ENCODE data around the gene GDF15.

GDF15 gene

DNA sequence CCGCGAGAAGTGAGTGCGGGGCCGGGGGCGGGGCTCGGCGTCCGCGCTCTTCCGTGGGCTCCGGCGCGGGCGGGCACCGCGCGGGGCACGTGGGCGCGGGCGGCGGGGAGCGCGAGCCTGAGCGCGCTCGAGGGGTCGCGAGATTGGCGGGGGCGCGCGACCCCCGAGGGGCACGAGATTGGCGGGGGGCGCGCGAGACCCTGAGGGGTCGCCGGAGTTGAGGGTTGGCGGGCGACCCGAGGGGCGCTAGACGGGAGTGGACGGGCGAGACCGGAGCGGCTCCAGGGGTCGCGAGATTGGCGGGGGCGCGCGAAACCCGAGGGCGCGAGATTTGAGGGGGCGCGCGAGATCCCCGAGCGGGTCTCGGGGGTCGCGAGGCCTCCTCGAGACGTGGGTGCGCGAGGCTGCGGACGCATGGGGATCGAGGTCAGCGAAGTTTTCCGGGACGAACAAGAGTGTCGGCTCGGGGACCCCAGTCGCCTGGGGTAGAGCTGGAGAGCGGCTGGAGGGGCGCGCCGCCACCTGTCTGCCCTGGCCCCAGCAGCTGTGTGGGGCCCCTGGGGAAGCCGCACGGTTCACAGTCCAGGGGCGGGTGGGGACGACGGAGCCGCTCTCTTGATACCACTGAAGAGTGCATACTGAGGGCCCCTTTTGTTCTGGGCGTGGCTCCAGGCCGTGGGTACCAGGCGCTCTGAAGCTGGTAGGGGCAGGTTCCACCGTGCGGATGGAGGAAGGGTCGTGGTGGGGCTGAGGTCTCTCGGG lies 33.9 kb downstream of the GDF15 start:
- peak; percentile 45 for DNase-seq

DNA sequence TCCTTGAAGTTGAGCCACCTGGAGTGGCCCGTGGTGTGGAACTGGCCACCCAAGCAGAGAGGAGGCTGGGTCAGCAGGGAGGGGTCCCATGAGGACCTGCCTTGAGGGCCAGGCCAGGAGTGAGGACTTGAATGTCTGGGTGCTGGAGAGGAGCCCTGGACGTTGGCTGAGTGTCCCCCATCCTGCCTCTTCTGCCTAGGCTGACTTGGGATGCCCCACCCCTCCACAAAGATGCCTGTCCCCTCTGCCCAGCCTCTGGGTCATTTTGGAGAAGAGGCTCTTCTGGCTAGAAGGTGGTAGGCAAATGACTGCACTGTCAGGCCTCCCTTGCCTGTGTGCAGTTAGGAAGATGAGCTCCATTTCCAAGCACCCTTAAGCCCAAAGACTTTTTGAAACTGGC lies 35.0 kb downstream of the GDF15 start:
- no peak for DNase-seq

DNA sequence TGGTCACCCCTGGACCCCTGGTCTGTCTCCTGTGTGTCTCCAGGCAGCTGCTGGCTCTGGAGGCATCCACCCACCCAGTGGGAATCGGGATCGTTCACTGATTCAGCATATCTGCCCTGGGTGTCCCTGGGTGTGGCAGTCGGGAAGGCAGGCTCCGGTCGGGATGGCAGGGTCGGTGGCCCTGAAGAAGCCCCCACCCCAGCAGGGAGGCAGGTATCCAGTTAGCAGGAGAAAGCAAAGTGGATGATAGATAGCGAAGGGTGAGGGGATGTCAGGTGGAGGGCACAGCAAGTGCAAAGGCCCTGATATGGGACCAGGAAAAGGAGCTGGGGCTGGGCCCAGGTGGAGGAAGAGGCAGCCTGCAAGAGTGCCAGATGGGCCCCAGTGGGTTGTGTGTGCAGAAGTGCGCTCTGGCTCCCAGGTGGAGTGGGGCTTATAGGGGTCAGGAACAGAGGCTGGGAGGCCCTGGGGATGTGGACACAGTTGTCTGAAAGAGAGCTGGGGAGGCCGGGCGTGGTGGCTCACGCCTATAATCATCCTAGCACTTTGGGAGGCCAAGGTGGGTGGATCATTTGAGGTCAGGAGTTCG lies 35.5 kb downstream of the GDF15 start:
- no peak for DNase-seq

DNA sequence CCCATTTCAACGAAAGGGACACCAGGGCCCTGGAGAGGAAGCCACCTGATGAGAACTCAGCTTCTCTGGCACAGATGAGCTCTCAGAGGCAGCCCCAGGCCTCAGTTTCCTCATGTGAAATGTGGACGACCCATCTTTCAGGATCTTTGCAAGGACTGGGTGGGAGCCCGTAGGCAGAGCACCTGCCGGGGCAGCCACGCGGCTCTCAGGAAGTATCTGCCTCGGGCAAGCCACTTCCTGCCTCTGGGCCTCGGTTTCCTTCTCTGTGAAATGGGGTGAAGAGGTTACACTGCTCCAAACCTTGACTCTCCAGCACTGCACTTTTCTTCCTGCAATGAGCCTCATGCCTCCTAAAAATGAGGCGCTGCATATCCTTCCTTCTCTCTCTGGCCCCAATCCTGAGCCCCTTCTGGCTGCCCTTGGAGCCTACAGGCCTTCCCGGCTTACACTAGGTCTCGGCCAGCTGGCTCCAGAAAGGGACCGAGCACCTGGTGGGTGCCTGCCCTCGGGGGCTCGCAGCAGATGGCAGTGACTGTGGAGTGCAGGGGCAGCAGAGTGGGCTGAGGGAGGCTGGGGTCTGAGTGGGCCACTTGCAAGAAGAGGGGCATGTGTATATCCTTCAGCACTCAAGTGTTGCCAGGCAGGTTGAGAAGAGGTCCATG lies 36.7 kb downstream of the GDF15 start:
- DNase-seq = no peak

DNA sequence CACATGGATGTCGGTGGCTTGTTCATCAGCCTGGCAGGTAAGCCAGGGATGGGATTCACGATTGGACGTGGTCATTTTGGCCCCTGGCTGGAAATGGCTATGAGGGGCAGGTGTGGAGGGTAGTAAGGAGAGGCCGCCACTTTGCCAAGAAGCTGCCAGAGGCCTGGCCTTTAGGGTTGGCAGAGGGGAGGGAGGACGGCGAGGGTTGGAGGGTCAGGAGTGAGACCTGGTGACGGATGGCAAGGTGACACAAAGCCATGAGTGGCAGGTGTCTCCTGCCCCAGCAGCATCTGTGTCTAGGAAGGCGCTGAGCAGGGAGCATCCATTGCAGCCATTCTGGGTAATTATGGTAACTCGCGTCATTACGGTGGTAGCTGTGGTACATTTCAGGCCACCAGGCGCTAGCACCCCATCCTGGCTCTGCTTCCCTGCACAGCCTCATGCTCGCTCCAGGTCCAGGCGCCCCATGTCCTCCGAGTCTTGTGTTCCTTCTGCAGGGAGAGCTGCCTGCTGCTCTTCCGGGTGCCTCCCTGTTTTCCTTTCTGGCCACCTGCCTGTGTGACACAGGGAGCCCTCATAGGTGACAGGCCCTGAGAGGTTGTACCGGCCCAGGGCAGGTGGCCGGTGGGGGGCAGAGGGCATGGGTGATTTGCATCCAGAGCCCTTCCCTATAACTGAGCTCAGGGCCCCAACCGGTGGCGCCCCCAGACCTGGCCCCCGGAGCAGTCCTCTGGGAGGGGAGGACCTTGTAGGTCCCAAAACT lies 37.5 kb downstream of the GDF15 start:
- DNase-seq = no peak

DNA sequence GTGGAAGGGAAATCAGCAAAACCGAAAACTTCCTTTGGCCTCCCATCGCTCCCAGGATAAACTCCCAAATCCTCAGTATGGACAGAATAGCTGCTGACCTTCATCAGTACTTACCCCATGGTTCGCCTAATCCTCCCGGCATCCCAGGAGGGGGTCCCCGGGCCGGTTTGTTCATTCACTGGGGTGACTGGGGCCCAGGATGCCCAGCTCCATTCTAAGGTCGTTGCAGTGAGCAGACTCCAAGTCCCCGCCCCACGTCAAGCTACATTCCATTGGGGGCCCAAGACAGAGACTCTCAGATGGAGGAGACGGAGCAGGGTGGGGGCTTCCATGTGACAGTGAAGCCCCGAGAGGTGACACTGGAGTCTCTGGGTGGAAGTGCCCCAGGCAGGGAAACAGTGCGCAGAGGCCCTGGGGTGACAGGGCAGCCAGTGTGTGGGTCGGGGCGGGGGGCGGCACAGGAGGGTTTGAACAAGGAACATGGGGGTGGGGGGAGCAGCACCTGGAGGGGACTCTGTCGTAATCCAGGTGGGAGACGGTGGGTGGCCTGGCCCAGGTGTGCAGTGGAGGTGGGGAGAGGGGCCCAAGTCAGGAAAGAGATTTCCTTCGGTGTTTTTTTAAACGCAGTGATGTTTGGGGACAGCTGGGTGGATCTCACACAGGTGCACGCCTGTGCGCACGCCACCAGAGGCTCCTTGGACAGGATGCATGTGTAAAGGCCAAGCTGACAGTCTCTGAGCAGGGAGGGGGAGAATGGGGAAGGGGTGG lies 38.3 kb downstream of the GDF15 start:
- no peak for DNase-seq

DNA sequence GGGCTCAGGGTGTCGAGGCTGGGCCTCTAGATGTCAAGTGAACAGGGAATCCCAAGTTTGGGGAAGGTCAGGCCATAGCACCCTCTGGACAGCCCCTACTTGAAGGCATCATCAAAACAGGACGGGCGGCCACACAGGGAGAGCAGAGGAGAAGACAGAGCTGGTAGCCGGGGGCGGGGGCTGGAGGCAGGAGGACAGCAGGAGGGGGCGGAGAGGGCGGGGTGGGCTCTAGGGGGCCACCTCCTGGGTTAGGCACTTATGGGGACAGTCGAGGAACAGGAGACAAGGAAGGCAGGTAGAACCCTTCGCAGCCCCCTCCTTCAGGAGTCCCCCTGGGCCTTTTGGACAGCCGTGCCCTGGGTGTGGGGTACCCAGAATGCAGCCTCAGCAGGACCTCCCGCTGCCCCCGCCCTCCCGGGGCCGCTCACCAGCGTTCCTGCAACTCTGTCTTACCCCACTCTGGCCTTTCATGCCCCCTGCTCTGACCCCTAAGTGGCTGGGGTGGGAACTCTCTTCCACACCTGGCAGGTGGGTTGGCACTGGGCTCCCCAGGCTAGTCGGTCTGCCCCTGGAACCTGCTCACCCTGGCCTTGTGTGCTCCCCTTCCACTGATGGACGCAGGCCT lies 39.0 kb downstream of the GDF15 start:
- DNase-seq = no peak

DNA sequence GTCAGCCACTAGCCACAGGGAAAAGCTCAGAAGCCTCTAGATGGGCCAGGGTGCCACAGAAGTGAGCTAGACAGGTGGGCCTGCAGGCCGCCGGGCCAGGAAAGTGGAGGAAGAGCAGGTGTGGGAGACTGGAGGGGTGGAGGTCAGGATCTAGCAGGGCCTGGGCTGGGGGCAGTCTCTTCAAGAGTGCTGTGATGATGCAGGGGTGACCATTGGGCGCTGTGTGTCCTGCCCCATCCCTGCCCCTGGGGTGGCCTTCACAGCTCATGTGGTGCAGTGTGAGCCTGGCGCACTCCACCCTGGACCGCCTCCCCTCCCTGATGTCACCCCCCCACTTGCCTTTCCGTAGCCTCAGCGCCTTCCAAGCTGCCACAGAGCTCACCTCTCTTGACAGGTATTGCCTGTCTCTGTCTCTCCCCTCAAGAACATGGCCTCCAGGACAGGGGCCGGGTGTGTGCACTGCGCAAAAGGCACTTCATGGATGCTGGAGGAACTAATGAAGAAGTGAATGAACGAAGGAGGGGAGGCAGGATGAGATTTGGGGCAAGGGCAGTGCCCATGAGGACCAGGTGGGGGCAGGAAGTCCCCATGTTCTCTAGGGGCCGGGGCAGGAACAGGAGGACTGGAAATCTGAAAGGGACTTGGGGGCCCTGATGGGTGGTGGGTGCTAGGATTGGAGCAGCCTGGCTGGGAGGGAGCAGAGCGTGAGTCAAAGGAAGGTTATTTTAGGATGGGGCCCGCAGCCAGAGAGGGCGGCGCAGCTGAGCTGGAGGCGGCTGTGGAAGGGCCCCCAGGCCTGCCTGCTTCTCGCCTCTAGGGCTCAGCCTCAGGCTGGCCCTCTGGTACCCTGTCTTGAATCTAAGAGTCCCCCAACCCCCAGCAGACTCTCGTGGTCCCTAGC lies 39.8 kb downstream of the GDF15 start:
- no peak for DNase-seq

DNA sequence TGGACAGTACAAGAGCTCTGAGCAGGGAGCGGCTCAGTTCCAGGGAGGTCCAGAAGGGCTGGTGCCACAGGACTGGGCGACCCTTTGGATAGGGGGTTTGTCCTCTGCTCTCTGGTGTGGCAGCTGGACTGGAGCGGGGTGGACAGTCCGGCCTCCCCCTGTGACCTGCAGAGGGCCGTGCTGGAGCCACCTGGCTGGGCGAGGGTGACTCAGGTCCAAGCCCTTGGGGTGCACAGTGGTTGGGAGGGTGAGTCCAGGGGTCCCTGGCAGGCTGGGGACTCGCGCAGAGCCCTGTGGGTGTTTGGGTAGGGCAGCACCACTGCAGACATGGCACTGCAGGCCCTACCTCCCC lies 40.4 kb downstream of the GDF15 start:
- DNase-seq = no peak

DNA sequence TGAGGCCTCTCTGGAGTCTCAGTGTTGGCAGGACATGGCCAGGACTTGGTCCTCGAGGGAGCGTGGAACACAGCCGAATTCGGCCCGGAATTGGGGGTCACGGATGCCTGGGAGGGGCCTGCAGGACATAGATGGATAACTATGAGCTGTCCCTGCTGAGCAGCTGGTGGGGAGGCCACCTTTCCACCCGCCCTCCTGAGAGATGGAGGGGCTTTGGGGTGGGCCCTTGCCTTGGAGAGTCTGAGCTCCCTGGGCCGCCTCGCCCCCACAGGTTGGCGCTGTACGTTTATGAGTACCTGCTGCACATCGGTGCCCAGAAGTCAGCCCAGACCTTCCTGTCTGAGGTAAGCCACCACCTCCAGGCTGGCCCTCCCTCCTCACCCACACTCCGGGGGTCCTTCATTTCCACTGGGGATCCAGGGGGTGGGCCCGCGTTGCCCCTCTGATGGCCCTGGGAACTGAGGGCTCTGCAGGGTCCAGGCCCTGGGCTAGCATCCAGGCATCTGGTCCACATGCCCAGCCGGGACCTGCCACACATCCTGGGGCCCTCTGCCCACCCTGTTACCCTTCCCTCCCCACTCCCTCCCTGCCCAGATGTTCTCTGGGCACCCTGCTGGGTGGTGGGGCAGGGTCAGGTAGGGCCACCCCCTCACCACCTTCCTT lies 41.3 kb downstream of the GDF15 start:
- DNase-seq = no peak

DNA sequence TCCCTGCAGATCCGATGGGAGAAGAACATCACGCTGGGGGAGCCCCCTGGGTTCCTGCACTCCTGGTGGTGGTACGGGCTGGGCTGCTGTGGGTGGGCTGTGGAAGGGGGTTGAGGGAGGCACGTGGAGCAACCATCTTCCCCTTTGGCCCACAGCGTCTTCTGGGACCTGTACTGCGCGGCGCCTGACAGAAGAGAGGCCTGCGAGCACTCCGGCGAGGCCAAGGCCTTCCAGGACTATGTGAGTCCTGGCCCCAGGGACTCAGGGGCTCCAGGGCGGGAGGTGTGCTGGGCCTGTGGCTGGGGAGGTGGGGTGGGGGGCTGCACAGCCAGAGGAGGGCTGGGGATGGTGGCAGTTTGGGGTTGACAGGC lies 41.8 kb downstream of the GDF15 start:
- no peak for DNase-seq

DNA sequence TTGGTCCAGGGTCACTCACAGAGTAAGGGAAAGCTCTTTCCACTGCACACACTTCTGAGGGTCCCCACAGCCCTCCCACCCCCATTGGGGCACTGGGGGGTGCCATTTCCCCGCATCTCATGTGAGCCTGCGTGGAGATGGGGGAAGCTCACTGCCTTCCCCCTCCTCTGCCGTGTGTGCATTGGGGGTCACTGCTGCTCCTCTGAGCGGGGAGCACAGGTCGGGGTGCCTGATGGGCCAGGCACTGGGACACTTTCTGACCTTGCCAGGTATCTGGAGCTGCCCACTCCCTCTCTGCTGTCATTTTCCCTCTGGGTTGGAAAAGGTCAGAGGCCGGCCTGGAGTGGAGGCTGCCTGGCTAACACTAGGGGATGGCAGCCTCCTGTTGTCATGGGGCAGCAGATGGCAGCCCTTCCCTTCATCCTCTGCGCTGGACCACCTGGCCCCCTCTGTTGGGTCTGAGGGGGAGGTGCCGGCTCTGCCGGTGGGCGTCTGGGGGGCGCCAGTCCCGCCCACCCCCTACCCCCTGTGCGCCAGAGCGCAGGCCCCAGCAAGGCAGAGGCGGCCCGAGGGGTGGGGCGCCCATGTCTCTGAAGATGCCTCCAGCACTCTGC lies 42.3 kb downstream of the GDF15 start:
- no peak for DNase-seq

DNA sequence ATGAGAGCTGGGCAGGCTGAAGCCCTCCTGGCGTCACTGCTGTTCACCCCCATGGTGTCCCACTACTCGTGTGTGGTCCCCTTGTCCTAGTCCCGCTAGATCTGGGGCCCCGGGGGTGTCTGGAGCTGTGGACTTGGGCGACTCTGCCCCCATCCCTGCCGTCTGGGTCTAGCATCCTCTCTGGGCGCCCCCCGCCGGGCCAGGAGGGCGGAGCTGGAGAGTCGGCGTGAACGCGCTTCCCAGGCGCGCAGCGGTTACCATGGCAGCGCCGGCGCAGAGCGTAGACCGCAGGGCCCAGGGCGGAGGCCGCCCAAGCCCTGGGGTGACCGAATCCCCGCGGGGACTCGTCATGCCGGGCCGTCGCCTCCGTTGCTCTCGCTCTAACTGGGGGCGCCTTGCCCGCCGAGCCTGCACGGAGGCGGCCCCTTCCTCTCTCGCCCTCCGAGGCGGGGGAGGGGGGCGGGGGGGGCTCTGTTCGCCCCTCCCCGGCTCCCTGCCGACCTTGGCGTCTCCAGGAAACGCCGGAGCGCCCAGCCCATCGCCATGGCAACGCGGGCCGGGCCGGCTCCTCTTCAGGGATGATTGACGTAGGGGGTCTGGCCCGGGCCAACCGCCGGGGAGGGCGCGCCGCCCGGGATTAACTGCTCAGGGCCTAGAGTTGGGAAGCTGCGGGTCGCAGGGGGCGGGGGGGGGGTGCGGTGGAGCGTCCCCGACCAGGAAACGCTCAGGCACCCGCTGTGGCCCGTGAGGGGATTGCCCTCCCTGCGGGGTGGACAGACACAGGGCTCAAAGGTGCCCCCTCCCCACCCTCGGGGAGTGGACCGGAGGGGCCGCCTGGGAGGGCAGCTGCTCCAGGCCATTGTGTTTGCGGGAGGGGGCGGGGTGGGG lies 43.1 kb downstream of the GDF15 start:
- DNase-seq = peak; percentile 80

DNA sequence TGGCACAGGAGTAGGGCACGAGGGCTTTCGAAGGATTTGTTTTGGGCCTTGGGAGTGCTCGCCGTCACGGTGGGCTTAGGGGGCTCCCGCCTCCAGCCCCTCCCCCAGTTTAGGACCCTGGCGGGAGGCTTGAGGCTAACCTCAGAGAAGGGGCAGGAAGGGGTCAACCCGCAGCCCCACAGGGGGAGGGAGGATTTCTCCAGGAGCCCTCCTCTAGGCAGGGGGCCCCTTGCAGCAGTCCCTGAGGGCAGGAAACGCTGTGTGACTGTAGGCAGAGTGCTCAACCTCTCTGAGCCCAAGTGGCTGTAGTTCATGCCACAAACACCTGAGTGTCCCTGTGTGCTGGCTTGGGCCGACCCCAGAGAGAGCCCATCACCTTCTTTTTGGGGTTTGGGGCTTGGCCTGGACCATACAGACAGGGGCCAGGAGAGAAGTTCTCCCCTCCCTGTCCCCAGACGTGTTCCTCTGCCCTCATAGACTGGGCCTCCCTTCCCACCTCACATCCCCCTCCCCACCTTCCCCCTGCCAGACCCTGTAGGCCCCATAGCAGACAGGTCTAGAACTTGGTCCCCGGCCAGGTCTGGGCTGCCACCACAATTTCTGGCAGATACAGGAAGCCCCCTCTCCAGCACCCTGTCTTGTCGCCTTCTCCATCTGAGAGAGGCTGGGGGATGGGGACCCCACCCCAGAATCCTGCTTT lies 43.9 kb downstream of the GDF15 start:
- no peak for DNase-seq

DNA sequence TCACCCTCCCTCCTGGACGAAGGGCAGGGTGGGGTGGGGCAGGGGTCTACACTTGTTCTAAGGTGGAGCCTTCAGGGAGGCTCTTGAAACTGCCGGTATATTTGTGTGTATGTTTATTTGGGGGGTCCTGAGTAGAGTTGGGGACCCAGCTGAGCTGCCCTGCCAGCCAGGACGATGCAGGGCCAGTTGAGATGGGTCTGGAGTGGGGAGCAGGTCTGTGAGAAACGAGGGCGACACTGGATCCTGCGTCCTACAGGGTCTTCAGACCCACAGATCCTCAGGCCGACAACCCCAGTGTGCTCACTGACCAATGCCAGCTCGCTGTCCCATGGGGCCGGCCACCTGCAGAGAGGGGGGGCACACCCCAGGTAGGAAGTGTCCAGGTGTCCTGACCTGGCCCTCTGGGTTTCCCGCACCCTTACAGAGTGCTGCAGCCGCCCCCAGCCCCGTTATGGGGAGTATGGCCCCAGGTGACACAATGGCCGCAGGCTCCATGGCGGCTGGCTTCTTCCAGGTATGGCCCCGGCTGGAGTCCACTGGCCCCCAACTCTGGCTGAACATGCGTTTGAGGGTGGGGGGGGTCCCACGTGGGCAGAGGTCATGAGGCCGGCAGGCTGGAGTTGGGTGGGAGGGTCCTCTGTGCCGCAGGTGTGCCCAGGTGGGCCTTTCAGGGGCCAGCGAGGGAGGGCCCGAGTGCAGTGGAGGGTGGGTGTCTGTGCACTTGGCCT lies 44.6 kb downstream of the GDF15 start:
- DNase-seq = no peak

DNA sequence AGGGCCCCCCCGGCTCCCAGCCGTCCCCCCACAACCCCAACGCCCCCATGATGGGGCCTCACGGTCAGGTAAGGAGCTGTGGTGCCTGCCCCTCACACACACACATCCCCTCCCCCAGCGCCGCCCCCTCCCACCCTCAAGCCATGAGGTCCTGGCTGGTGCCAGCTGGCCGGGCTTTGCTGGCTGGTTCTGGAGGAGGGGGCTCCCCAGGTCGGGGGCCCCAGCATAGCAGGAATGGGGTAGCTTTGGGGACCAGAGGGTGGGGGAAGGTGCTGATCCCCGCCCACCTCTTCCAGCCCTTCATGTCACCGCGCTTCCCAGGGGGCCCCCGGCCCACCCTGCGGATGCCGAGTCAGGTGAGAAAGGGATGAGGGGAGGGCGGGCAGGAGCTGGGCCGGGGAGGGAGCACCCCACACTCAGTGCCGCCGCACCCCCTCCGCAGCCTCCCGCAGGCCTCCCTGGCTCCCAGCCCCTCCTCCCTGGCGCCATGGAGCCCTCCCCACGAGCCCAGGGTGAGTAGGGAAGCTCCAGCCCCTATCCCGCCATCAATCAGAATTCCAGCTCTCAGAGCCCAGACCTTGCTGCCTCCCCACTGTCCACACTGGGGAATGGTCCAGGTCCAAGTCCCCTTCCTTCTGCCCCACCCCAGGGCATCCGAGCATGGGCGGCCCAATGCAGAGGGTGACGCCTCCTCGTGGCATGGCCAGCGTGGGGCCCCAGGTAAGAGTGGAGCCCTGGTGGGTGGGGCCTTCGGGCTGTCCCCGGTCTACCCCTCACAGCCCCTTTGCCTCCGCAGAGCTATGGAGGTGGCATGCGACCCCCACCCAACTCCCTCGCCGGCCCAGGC lies 45.6 kb downstream of the GDF15 start:
- no peak for DNase-seq

All from activated CD8-positive, alpha-beta memory T cell treated with anti-CD3 and anti-CD28 coated beads, Interleukin-2, amount 50 U/mL, for 4 hours (primary cell).